ENCODE data around the gene F2. TPM values are rescaled to one million over a fixed set of nuclear protein-coding genes. Genes with fewer than 3 reads are reported as not detected.

The F2 gene
- 2.0 to 3.4 TPM (median 2.2 TPM) in 5 replicates for total RNA-seq (2022; extraction: Qiagen RNA extraction; ENCODE audit: low read depth)

DNA sequence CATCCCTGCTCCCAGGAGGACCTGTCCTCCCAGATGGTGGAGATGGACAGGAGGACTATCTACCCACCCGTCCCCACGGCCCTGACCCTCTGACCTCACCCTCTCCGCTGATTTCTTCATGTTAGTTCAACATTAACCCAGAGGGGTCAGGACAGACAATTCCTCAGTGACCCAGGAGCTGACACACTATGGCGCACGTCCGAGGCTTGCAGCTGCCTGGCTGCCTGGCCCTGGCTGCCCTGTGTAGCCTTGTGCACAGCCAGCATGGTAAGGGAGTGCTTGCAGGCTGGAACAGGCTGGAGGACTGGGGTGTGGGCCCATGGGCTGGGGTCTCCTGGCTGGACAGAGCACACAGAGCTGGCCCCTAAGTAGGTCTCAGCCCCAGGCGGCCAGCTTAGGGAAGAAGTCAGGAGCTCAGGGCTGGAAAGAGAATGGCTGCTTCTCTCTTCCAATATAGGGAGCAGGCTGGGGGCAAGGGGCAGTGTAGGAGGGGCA, at the start of gene F2:
Gene F2 (plus strand): TSS at position 166 of the 495 bp plus-strand sequence. CDS start 23 bp downstream, at position 189.

DNA sequence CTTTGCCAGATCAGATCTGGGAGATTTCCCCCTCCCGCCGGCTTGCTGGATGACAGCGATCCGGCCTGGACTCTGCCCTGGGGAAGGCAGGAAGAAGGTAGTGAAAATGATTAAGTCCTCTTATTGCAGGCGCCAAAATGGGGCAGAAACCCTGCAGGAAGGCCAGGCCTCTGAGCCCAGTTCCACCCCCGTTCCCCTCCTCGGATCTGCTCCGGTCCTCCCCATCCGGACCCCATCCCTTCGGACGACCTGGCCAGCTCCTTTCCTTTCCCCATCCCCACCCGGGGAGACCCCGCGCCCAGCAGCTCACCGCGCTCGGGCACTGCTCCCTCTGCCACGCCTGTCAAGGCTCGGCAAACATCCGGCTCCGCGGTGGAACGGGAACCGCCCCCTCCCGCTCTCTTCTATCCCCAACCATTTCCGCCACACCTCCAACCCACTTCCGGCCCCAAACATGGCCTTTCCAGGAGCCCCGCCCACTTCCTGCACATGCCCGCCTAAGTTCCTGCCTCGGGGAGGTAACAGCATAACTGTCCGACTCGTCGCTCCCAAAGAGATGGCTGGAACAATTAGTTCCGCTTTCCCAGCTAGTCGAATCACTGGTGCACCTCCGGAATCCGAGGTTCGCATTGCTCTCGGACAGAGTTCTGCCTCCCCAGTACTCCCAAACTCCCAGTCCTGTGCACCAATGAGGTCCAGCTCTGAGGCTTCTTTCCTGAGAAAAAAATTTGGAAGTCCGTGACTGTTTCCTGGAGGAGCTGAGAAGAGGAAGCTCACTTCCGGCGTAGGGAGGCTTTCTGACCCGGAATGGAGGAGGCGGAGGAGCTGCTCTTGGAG, 18.6 kb upstream of the F2 start, which contains the start of the genes ARHGAP1 and ZNF408:
Gene ARHGAP1 (minus strand): TSS at position 379 of the 837 bp plus-strand sequence. CDS start 4,512 bp downstream, outside the sequence.
Gene ZNF408 (plus strand): TSS at position 791 of the 837 bp plus-strand sequence. CDS start 17 bp downstream, at position 808.

Other genes starting within 250 kb of the F2 start
- gene AMBRA1, start 125.2 kb upstream of the F2 start, total RNA-seq (2022; extraction: Qiagen RNA extraction; ENCODE audit: low read depth) = 14.1 to 18.5 TPM (median 14.5 TPM) in 5 replicates
- gene HARBI1, start 102.0 kb upstream of the F2 start, total RNA-seq (2022; extraction: Qiagen RNA extraction; ENCODE audit: low read depth) = 4.8 to 6.0 TPM (median 5.7 TPM) in 5 replicates
- gene ATG13, start 101.7 kb upstream of the F2 start, total RNA-seq (2022; extraction: Qiagen RNA extraction; ENCODE audit: low read depth) = 48.1 to 59.5 TPM (median 55.8 TPM) in 5 replicates
- 50.0 to 59.9 TPM (median 57.0 TPM) in 5 replicates for gene ARHGAP1, start 18.6 kb upstream of the F2 start, total RNA-seq (2022; extraction: Qiagen RNA extraction; ENCODE audit: low read depth)
- 15.7 to 19.1 TPM (median 16.8 TPM) in 5 replicates for gene ZNF408, start 18.2 kb upstream of the F2 start, total RNA-seq (2022; extraction: Qiagen RNA extraction; ENCODE audit: low read depth)
- gene CKAP5, start 127.1 kb downstream of the F2 start, total RNA-seq (2022; extraction: Qiagen RNA extraction; ENCODE audit: low read depth) = 58.1 to 81.6 TPM (median 67.0 TPM) in 5 replicates
- 6.0 to 8.9 TPM (median 7.1 TPM) in 5 replicates for gene LRP4, start 199.3 kb downstream of the F2 start, total RNA-seq (2022; extraction: Qiagen RNA extraction; ENCODE audit: low read depth)
- 27.7 to 31.8 TPM (median 29.4 TPM) in 5 replicates for gene CSTPP1, start 217.5 kb downstream of the F2 start, total RNA-seq (2022; extraction: Qiagen RNA extraction; ENCODE audit: low read depth)

Measured in A549 treated with RU486 at 1 μM for 4 hours (cell line).